ENCODE data around the gene NLRP1.
A peak's percentile ranks its signal among the peaks of the same experiment; 100 is the strongest.

NLRP1 gene

DNA sequence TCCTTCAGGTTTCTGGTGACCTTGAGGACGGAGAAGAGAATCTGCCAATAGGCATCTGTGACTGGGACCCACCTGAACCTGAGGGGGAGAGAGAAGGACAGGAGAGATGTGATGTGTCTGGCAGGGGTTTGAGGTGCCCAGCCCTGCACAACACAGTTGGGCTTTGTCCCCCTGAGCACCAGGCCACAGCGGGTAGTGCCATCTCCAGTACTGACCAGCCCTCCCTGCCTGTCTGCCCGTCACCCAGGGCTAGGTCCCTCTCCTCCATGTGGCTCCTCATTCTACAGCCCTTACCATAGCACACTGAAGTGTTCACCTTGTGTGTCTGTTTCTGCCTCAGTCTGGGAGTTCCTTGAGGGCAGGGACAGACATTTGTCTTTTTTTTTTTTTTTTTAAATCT lies 30.8 kb downstream of the NLRP1 start:
- no peak for DNase-seq

GRCh38 chr17:5552841-5553240 lies 31.5 kb downstream of the NLRP1 start:
- no peak for DNase-seq

GRCh38 chr17:5545051-5545987 lies 39.0 kb downstream of the NLRP1 start:
- peak in 1 of 3 experiments; percentile 0 for DNase-seq

- no peak for DNase-seq
Measured at GRCh38 chr17:5544115-5544514, 40.2 kb downstream of the NLRP1 start.

GRCh38 chr17:5541610-5542202 lies 42.6 kb downstream of the NLRP1 start:
- no peak for DNase-seq

DNA sequence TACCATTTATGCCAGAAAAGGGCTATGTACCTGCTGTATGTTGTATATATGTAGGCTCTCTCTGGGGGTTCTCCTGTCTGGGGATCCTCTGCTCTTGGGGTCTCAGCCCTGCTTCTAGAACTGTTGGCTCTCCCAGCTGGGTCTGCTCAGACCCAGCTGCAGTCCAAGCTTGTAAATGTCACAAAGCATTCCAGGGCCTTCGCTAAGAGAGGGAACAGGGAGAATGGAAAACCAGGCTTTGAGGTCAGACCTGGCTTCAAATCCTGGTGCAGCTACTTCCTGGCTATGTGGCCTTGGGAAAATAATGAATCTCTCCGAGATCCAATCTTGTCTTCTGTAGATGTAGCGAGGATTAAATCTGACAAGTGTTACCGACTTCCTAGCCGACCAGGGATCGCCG lies 44.0 kb downstream of the NLRP1 start:
- DNase-seq, result no peak

GRCh38 chr17:5539286-5539685 lies 45.0 kb downstream of the NLRP1 start:
- DNase-seq, result no peak

- DNase-seq, result no peak
Measured at GRCh38 chr17:5536866-5537650, 47.3 kb downstream of the NLRP1 start.

DNA sequence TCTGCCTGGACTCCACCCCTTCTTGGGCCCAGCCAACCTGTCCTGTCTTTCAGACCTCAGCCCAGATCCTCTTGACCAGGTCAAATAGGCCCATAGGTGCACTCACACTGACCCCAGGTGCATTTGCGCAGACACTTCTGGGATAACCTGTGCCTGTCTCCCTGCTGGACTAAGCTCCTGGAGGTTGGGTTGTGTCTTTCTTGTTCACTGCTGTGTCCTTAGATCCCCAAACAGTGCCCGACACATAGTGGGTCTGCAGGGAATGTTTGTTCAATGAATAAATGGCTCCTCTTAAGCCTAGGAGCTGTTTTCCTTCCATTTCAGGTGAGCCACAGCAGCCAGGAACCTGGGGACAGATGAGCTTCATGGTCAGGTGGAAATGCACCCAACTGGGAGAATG lies 48.9 kb downstream of the NLRP1 start:
- DNase-seq, result no peak

DNA sequence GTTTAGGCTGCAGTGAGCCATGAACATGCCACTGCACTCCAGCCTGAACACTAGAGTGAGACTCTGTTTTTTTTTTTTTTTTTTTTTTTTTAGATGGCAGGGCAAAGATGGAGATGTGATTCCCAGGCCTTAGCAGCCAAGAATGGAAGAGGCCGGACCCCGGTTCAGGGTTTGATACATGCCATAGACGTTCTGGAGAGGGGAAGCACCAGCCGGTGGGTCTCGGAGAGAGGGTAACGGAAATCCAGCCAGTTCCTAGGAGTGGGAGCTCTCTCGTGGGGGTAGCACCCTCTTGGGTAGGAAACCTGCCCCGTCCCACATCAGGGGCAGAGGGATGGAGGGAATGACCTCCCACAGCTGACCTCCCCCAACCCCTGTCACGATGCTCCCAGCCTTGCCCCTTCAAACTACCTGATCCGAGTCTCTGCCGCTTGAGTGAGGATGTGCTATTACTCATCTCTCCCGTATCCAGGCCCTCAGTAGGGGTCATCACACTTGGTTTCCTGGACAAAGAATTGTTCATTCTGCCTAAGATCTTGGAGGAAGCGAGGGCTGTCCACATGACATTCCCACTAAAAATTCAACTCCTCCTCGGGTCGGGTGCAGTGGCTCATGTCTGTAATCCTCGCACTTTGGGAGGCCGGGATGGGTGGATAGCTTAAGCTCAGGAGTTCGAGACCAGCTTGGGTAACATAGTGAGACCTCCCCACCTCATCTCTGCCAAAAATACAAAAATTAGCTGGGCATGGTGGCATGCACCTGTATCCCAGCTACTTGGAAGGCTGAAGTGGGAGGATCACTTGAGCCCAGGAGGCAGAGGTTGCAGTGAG lies 50.6 kb downstream of the NLRP1 start:
- DNase-seq, result no peak

GRCh38 chr17:5532581-5532980 lies 51.7 kb downstream of the NLRP1 start:
- no peak for DNase-seq

- no peak for DNase-seq
Measured at GRCh38 chr17:5531085-5531418, 53.3 kb downstream of the NLRP1 start.

GRCh38 chr17:5530265-5531084 lies 53.8 kb downstream of the NLRP1 start:
- no peak for DNase-seq

DNA sequence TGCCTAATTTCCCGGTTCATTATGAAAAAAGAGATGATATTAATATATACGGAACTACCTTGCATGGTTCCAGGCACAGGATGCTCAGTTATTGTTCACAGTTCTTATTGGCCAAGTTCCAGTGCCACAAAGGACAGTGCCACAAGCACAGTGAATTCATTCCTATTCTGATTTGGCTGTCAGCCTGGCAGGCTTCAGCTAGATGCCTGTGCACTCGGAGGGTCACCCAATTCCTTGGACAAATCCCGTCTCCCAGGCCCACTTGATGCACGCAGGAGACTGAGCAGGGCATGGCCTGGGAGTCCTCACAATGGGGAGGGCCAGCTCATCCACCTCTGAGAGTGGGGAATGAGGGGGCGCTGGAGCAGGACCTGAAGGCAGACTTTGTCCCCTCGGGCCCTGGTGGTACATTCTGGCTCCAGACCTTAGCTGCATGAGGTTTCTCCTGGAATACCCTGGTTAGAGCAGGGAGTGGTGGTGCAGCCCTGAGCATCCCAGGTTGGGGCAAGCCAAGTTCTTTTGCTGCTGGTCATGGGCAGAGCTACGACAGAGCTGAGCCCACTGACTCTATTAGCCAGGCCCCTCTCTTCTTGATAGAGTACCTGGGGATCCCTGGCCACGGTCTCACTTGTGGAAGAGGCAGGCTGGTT lies 56.6 kb downstream of the NLRP1 start:
- DNase-seq, result no peak

DNA sequence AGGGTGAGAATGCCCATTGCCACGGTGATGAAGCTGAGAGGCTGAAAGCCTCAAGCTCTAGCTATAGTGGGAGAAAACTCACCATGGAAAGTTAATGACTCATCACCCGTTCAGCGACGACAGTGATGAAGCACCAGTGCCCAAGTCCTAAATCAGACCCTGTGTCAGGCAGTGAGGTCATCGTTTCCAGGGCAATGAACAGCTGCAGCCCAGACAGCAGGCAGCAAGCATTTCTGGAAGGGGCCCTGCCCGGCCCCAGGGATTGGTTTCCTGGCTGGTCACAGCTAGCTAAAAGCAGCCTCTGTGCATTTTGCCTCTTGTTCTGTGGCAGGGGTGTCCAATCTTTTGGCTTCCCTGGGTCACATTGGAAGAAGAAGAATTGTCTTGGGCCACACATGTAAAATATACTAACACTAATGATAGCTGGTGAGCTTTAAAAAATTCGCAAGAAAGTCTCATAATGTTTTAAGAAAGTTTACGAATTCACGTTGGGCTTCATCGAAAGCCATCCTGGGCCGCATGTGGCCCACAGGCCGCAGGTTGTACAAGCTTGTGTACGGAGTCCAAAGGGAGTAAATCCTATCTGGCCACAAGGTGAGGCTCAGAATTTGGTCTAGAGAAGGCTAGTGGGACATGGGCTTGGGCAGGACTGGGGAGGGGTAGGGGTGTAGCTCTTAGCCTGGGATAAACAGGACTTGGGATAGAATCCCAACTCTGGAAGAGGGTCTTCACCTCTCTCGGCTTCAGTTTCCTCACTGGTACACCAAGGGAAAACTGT lies 57.3 kb downstream of the NLRP1 start:
- peak; percentile 30 to 67 (median 42) for DNase-seq

GRCh38 chr17:5523249-5523648 lies 61.1 kb downstream of the NLRP1 start:
- DNase-seq, result no peak

DNA sequence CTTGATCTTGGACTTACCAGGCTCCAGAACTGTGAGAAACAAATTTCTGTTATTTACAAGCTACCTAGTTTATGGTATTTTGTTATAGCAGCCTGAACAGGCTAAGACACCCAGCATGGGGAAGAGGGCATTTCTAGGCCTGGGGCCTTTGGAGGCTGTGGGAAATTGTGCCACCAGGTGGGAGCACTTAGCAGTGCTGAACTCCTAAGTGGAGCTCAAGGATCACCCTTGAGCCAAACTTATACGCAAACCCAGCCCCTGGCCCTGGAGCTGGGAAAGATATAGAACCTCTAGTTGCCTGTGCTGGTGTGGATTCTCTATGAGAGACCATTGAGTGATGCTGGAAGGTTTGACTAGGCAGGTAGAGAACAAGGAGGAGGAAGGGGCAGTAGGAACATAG lies 61.8 kb downstream of the NLRP1 start:
- no peak for DNase-seq

DNA sequence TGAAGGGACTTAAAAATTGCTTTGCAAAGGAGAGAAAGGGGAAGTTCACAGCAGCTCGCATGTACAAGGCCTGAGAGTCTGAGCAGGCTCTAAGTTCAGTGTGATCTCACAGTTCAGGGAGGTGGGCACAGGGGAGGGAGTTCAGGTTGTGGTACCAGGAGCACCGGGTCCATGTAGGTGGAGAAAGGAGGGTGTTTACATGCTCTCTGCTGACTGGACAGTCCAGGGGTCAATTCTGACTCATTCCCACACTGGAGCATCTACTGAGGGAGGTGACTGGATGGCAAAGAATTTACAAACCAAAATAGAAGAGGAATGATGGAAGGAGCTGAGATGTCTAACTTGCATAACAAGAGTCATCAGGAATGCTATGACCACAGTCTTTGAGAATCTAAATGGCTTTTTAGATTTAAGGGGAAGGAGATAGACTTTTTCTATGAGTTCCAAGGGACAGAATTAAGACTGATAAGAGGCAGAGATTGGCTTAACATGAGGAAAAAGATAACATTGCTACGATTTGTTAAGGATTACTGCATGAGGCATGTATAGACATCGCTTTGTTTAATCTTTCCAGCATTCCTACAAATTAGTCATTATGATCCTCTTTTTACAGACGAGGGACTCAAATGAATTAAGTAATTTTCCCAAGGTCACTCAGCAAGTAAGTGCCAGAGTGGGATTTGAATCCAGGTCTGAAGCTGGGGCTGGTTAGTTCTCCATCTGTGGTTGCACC lies 68.1 kb downstream of the NLRP1 start:
- DNase-seq, result no peak

GRCh38 chr17:5514976-5515375 lies 69.3 kb downstream of the NLRP1 start:
- DNase-seq, result no peak

- no peak for DNase-seq
Measured at GRCh38 chr17:5513628-5514027, 70.7 kb downstream of the NLRP1 start.

All from NCI-H1417 (cell line).